GM21381 (cell line): Measurements from ENCODE around the gene SOX9.

ENCODE experiments used
- ATAC-seq: cut with Tn5 transposase; IDR thresholded peaks from one replicate; pipeline ENCODE4 v1.9.1; 2021; ENCODE audit warnings: mild to moderate bottlenecking, moderate library complexity; ENCODE audit not compliant: unreplicated experiment

SOX9 gene

DNA sequence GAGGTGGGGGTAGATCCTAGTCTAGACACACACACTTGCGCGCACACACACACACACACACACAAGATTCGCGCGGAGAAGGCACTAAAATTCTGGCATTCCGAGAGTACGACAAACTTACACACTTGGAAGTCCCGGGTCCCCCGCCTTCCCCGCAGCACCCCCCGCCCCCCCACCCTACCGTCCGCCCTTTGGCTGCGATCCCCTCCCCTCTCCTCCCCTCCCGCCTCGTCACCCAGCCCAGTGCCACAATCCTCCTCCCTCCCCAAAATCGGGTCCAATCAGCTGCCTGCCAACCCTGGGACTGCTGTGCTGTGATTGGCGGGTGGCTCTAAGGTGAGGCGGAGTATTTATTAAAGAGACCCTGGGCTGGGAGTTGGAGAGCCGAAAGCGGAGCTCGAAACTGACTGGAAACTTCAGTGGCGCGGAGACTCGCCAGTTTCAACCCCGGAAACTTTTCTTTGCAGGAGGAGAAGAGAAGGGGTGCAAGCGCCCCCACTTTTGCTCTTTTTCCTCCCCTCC is at the start of gene SOX9:
Gene SOX9 (plus strand): TSS at position 379 of the 522 bp plus-strand sequence. CDS start 372 bp downstream, outside the sequence.
- ATAC-seq, result peak; percentile 67

DNA sequence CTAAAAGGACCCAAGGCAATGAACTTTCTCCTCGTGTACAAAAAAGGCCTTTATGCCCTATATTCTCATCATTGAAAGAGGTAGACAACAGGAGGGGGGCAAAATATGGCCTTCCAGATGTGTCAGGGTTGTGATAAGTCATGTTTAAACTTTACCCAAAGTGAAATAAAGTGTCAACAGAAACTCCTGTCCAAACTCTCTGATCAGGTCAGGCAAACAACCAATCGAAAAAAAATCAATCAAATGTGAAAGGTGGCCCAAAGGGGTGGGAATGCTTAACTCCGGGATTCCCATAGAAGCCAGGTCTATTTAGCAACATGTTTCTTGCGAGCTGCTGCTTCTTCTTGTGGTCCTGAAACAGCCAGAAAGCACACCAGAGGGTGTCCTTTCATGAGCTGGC is 49.5 kb upstream of the SOX9 start:
- ATAC-seq, result no peak

DNA sequence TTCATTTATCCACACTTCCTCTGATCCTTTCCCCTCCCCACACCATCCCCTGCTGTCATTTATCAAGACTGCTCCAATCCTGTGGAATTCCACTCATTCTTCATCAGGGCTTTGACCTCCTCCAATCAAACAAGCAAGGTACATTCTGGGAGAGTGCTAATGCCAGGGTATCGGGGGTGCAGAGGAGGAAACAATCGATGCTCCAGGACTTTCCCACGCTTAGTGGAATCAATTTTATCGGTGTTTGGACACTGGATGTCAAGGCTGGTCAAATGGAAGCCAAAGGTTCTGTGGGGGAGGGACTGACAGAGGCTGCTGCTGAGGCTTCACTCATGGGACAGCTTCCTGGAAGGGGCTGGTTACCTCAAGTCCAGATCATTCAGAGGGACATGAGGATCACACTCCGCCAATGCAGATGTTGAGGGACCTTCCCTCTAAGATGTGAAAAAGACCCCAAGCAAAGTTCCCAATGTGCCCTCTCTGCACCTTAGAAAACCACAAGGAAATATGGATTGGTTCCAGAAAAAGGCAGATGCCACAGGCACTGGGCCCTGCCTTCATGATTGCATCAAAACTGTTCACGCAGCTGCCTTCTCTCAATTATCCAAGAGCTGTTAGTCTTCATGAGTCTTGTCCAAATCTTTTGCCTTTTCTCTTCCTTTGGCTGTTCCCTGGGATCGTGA is 44.7 kb upstream of the SOX9 start:
- ATAC-seq, result no peak

DNA sequence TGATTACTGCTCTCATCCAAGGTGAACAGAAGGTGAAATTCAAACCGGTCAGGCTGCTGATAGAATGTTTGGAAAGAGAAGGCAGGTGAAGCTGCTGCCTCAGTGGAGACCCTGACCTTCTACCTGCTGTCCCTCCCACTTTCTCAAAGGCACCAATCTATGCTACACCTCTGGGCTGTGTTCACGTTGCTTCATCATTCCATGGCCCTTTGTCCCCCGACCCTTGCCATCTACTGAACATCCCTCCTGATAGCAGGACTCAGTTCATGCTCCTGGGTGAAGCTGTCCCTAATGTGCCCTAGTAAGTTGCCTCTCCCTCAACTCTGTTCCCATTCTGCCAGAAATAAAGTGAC is 44.2 kb upstream of the SOX9 start:
- no peak for ATAC-seq

DNA sequence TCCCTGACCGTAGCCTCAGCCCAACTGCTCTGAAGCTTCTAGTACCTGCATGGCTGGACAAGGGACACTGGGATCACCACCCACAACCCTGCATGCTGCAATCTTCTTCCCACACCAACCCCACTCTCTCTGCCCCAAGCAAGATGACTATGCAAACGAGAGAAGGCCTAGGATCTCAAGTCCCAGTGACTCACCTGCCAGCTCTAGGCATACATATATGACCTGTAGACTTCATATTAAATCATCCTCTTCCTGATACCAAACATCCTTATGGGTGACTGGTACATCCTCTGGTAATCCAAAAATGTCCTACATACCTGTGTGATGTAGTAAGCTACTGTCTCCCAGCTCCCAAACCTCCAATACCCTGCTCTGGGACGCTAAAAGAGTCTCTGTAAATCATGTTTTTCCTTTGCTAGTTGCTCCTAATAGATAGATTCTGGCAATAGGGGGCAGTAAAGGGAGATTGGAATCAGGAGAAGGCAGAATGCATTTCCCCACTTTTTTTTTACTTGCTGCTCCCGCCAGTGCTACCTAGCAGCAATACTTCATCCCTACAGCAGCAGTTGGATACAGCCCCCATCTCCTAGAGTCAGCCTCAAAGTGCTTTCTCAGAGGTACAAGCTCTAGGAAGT is 43.4 kb upstream of the SOX9 start:
- ATAC-seq, result no peak

DNA sequence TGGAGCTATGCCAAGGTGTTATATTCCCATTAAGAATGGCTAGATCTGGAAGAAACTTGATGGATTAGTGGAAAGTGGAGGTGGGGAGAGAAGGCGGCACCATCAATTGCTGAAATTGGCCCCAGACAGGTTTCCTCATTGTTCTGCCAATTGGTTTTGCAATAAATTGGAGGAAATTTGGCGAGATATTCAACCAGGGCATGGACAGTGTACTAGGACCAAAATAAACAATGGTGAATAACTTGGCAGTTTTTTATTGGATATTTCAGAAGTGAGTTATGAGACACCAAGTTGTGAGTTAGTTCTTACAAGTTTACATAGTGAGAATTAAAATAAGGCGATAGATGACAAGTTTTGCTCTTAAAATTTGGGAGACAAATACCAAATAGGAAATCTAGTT is 41.1 kb upstream of the SOX9 start:
- no peak for ATAC-seq

DNA sequence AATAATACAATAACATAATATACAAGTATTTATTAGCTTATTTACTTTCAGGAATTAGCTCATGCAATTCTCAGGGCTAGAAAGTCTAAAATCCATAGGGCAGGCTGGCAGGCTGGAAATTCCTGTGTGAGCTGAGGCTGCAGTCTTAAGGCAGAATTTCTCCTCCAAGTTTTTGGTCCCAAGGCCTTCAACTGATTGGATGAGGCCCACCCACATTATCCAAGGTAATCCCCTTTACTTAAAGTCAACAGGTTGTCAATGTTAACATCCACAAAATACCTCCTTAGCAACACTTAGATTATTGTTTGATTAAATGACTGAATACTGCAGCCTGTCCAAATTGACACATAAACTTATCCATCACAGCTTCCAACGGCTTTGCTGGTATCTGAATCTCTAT is 32.9 kb upstream of the SOX9 start:
- no peak for ATAC-seq

DNA sequence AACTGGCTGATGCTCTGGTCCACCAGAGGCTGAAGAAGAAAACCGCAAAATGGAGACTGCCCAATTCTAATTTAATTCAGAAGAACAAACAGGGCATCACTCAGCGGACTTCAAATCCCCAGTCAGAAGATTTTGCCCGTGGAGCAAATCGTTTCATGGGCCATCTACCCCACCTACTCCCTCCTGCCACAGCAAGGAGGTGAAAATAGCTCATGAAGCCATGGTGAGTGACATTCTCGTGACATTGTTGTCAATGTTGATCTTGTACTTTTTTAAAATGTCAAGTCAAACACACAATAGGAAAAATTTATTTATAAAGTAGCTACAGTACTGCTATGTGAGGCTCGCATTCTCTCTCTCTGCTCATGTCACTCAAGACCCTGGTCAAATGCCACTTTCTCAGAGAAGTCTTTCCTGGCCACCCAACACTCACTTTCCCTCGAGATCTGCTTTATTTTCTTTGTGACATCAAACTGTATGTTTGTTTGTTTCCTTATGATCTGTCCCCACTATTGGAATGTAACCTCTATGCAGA is 31.3 kb upstream of the SOX9 start:
- no peak for ATAC-seq

DNA sequence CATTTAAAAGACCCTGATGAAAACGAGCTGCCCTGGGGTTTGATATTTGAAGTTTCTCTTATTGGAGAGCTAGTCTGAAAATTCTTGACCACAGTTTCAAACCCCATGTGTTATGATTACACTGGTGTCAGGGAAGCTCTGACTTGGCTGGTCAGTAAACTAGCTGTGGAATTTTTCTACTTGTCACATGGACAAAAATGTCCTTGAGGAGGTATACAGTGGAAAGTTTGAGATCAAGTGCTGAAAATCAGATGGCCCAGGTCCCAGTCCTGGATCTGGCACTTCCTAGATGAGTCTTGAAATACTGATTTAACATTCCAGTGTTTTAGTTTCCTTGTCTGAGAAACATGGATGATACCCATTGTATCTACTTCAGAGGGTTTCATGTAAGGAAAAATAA is 30.7 kb upstream of the SOX9 start:
- no peak for ATAC-seq

DNA sequence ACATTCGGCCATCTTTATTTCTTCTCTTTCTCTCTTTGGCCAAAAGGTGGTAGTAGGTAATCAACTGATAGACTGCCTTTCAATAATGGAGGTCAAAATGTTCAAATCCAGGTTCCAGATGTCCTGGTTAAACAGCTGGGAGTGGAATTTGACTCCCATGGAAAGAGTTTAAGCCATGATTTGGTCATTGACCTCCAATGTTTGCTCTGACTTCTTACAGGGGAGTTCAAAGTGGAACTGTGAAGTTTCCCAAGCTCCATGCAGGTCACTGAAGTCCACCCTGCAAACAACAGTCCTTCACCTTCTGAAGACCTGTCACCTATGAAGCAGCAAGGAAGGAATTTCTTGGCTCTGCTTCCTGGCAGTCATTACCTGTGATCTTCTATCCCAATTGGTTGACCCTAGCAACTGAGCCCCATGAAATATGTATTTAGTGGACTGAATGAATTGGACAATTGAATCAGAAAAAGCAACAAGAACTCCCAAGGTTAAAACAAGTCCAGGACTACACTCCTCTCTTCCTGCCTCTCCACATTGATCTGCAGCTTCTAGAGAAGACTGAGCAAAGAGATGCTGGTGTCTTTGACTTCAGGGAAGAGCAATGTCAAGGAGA is 28.0 kb upstream of the SOX9 start:
- ATAC-seq, result no peak

DNA sequence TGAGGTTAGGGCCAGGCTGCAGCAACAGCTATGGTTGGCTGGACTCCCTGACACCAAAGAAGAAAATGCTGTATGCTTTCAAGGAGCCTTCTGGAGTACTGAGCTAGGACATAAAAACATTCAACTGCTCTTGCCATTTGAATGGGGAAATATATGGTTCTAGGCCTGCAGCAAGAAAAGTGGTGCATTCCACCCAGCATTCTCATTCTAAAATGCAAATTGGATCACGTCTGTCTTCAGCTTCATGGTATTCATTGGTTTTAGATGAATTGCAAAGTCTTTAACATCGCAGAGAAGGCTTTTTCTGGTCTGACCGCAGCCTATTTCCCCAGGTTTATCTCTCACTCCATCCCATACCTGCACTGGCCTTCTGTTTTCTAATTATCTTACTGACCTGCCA is 27.1 kb upstream of the SOX9 start:
- no peak for ATAC-seq

DNA sequence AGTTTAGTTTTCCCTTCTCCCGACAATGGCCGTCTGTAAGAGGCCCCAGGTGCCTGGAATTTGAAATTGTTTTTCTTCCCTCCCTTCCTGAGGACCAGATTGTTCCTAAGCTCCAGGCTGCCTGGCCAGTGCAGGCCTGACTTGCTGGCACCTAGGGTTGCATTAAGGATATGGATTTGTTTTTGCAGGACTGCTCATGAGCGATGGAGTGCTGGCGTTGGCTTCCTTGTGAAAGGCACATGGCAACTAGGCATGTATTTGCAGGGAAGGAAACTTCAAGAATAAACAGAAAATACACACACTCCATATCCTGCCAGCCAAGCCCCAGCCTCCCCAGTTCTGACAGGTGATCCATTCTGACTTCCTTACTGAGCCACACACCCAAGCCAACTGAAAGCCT is 25.5 kb upstream of the SOX9 start:
- ATAC-seq, result no peak

DNA sequence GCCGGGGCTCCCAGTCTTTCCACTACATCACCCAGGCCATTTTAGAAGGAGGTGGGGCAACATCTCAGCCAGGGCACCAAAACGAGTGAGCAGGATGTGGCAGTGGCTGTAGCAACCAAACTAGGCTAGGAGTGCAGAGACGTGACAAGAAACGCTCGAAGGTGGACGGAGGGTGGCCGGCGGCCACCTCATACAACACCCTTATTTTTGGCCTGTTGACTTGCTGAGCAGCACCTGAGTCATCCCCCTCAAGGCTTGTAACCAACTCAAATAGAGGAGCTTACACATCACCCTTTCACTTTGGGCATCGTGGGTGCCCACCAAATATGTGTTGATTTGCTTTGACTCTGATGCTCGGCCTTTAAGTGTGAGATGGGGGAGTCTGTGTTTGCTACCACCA is 23.7 kb upstream of the SOX9 start:
- no peak for ATAC-seq

DNA sequence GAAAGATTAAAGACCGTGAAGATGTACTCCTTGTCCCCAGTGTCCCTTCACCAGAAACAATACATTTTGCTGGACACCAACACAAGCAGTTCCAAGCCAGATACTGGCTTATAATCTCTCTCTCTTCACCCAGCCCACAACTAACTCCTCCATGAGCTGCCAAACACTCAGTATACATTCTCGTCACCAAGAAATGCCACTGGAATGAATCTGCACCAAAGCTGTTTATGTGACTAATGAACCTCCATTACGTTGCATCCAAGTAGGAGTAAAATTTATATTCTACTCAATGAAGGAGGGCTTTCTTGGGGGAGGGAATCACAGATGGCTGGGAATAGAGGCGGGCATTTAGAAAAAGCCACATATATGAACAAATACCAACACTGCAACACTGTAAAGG is 20.9 kb upstream of the SOX9 start:
- no peak for ATAC-seq

DNA sequence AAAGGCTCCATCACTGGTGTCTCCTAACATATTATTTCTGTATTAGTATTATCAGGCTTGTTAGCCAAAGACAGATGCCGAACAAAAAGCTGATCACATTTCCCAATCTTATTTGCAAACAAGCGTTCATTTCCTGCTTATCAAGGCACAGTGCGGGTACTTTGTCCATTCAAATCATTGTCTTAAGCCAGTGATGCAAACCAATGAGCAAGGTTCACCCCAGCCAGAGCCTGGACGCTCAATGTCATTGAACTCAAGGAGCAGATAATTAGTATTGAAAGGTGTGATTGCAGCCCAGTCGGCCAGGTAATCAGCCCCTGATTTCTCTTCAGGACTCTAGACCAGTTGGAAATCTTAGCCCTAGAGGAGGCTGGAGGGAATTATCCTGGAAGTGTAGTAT is 20.4 kb upstream of the SOX9 start:
- ATAC-seq, result no peak

DNA sequence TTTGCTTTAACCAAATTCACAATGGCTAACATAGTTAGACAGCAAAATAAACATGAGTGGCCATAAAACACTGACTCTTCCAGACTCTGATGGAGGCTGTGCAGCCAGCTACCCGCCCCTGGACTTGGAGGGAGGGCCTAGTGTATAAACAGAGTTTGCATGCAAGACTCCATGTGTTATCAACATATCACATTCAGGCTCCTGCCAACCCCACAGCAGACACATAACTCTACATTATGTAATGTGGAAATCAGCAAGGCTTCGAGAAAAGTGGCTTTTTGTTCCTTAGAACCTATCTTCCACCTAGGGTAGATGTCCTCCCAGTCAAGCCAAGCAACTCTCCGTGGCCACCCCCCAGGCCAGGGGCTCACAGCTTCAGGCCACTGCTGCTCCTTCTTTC is 19.3 kb upstream of the SOX9 start:
- ATAC-seq, result no peak

DNA sequence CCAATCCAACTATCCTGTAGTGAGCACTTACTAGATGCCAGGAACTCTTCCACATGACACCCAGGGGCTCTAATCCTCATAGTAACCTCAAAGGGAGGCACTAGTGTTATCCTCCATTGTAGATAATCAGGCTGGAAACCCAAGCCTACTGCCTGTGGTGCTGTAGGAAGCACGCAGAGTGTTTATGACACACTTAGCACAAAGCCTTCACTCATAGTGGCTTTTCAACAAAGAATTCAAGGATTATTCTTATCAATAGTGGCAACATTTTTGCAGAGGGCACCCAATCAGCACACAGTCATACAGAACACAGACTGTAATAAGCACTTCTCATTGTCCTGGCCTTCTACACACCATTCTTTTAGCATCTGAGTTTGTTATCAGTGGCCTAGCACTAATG is 18.5 kb upstream of the SOX9 start:
- ATAC-seq, result no peak

DNA sequence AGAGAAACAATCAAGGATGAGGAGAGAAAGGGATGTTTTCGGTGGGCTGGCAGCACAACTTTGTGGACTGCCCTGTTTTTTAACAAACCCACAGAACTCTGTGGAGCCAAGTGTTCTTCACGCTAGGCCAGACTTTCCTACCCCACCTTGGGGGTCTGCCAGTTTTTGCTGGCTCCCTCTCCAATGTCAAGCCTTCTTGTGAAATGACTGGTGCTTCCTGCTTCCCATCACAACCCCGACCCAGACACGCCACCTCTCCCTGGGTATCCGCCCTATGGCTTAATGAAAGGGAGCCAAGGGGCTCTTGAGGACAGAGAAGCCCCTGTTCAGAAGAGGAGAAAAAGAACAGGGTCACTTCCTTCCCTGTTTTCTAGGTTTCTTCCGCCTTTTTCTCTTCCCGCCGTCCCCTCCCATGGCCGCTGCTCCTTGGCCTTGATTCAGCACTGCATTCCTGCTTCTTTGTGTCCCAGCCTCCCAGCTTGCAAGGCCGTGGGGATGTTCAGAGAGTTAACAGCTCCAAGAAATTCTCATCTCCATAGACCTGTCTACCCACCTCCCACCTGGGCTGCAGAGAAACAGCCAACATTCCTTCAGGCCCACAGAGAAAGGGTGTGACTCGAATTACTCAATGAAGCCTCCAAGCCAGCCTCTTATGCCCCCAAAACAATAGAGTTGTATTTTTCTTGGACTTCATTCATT is 16.5 kb upstream of the SOX9 start:
- no peak for ATAC-seq

DNA sequence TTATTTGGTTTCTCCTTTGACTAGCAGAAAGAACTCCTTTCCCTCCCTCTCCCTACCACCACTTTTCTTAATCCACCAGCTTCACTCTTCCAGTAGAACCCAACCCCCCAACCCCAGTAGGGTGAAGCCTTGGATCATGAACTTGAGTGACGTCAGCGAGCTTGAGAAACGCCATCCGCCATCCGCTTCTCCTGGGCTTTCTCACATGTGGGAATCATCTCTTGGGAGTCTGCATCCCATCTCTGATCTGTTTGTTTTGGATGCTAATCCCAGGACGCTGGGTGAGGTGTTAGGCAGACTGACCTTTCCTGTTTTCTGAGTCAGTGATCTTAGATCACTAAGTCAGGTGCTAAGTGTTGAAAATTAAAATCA is 16.0 kb upstream of the SOX9 start:
- ATAC-seq, result no peak

DNA sequence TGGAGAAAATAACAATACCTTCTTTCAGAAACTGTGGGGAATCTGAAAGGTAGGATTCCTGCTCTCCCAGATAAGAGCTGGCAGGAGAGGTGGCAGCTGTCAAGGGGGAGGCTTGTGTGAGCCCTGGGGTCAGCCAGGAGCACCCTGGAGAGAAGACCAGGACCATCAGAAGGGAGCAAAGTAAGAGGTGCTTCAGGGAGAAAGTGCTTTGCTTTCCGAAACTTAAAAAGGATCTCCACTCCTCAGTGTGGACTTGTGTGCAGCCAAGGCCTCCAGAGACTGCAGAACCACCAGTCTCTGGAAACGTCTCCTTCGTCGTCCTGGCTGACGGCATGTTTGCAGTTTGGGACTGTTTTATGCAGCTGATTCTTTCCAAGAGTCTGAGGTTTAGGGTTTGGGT is 13.7 kb upstream of the SOX9 start:
- ATAC-seq, result no peak

DNA sequence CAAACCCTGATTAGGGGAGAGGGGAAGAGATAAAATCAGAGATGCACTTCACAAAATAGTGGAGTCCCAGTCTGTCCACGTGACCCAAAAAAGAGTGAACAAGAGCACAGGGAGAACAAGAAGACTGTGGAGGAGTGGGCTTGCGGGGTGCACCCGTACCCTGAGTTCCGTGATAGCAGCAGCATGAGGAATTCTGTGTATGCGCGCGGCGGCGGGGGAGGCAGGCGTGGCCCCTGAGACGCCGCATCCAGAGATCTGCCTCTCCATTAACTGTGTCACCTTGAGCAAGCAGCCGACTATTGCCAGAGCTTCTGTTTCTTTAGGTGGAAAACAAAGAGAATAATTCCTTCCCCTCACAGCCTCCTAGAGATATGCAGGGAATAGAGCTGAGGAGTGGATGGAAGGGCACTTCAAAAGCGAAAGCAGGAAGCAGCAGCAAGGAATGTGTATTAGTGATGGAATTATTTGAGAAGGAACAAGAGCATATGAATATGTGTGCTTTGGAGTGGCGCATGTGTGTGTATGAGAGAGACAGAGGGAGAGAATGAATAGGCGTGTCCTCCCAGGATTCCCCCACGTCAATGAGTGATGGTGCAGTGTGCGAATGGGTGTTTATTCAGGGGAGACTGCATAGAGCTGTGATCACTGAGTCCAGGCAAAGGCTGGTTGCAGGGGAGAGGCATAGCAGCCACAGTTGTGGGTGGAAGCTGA is 10.4 kb upstream of the SOX9 start:
- no peak for ATAC-seq
